Stimulated activated CD4-positive, alpha-beta T cell treated with anti-CD3 and anti-CD28 coated beads, Interleukin-2, amount 100 ng/mL, for 4 hours (primary cell): ENCODE results near the gene ENTPD1.
"Not testable (repeated sequence)": the region's sequence is repeated elsewhere in the genome, so short reads cannot be mapped to it uniquely, and the experiment has no call there.

ENCODE experiments used
- DNase-seq: peaks from one replicate; pipeline ENCODE4 v3.0.0-alpha.2; 2020; ENCODE audit warnings: low read depth

The ENTPD1 gene

GRCh38 chr10:95756041-95756761 lies at the start of gene ENTPD1:
TSS of gene ENTPD1 (plus strand) at chr10:95756163. CDS start at chr10:95756240, 77 bp downstream.
- no peak for DNase-seq

- no peak for DNase-seq
These were observed 49.4 kb upstream of the ENTPD1 start for GRCh38 chr10:95706573-95706972.

- no peak for DNase-seq
These were observed 49.0 kb upstream of the ENTPD1 start for GRCh38 chr10:95706990-95707389.

GRCh38 chr10:95711492-95711891 lies 44.5 kb upstream of the ENTPD1 start:
- no peak for DNase-seq

GRCh38 chr10:95716466-95716865 lies 39.5 kb upstream of the ENTPD1 start:
- no peak for DNase-seq

- no peak for DNase-seq
These were observed 39.1 kb upstream of the ENTPD1 start for GRCh38 chr10:95716866-95717265.

GRCh38 chr10:95720745-95721144 lies 35.2 kb upstream of the ENTPD1 start:
- DNase-seq: not testable (repeated sequence)

- not testable (repeated sequence) for DNase-seq
These were observed 33.5 kb upstream of the ENTPD1 start for GRCh38 chr10:95722496-95722895.

- DNase-seq: no peak
These were observed 27.4 kb upstream of the ENTPD1 start for GRCh38 chr10:95728526-95728925.

GRCh38 chr10:95729323-95730055 lies 26.5 kb upstream of the ENTPD1 start:
- DNase-seq: no peak

- DNase-seq: no peak
These were observed 25.7 kb upstream of the ENTPD1 start for GRCh38 chr10:95730233-95730632.

GRCh38 chr10:95732907-95733306 lies 23.1 kb upstream of the ENTPD1 start:
- DNase-seq: not testable (repeated sequence)

- DNase-seq: no peak
These were observed 16.9 kb upstream of the ENTPD1 start for GRCh38 chr10:95739056-95739455.

GRCh38 chr10:95741807-95742467 lies 14.0 kb upstream of the ENTPD1 start:
- DNase-seq: no peak

GRCh38 chr10:95742485-95742884 lies 13.5 kb upstream of the ENTPD1 start:
- DNase-seq: no peak

- DNase-seq: no peak
These were observed 12.9 kb upstream of the ENTPD1 start for GRCh38 chr10:95742962-95743535.

GRCh38 chr10:95745501-95745900 lies 10.5 kb upstream of the ENTPD1 start:
- DNase-seq: no peak

- no peak for DNase-seq
These were observed 7.6 kb upstream of the ENTPD1 start for GRCh38 chr10:95748349-95748748.

- no peak for DNase-seq
These were observed 405 bp upstream of the ENTPD1 start for GRCh38 chr10:95755511-95756004.

GRCh38 chr10:95756809-95757684 lies 1.1 kb downstream of the ENTPD1 start:
- no peak for DNase-seq

- DNase-seq: no peak
These were observed 2.5 kb downstream of the ENTPD1 start for GRCh38 chr10:95758351-95759025.
